NCI-H1436 (cell line): ENCODE measurements around the gene URM1.

ENCODE experiments used
- DNase-seq: peaks from one replicate; lab custom pipeline; 2025; lab: John Stamatoyannopoulos, UW

URM1 gene

DNA sequence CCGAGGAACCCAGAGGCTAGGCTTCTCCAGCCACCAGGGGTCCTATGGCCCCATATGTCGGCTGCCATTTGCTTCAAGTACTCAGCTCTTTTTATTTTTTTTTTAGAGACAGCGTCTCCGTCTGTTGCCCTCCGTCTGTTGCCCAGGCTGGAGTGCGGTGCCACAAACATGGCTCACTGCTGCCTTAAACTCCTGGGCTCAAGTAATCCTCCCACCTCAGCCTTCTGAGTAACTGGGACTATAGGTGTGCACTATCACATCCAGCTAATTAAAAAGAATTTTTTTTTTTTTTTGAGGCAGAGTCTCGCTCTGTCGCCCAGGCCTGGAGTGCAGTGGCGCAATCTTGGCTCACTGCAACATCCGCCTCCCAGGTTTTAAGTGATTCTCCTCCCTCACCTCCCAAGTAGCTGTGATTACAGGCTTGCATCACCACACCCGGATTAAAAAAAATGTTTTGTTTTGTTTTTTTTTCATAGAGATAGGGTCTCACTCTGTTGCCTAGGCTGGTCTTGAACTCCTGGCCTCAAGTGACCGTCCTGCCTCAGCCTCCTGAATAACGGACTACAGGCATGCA is 58.4 kb downstream of the URM1 start:
- no peak for DNase-seq

DNA sequence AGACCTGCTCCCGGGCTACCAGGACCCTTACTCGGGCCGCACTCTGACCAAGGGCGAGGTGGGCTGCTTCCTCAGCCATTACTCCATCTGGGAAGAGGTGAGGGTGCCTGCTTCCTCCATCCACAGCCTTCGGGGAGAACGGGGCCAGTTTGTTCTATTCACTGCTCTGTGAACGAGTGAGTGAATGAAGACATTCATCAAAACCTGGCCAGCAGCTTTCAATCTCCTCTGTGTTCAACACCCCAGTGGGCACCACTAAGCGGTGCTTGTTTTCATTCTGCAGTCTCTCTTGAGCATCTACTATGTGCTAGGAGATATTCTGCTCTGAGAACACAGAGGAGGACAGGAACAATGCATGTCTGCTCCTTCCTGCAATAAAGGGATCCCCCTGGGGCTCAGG is 60.0 kb downstream of the URM1 start:
- no peak for DNase-seq

DNA sequence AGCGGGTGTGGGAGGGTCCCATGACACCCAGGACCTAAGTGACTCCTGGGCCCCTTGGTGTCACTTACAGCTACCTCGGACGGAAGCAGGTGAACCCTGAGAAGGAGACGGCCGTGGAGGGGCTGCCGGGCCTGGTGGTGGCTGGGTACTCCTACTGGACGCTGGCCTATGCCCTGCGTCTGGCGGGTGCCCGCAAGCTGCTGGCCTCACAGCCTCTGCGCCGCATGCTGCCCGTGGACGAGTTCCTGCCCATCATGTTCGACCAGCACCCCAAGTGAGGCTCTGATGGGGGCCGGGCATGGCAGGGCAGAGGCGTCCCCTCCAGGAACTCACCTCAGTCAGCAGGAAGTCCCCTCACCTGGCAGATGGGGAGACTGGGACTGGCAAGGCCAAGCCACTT is 63.2 kb downstream of the URM1 start:
- no peak for DNase-seq

DNA sequence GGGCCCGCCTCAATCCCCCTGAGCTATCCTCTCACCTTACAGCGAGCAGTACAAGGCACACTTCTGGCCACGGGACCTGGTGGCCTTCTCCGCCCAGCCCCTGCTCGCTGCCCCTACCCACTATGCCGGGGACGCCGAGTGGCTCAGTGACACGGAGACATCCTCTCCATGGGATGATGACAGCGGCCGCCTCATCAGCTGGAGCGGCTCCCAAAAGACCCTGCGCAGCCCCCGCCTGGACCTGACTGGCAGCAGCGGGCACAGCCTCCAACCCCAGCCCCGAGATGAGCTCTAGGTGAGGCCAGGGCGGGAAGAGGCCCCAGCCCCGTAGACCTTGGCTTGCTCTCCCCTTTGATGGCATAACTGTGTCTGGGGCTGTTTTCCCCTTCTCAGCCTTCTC is 64.4 kb downstream of the URM1 start:
- no peak for DNase-seq

DNA sequence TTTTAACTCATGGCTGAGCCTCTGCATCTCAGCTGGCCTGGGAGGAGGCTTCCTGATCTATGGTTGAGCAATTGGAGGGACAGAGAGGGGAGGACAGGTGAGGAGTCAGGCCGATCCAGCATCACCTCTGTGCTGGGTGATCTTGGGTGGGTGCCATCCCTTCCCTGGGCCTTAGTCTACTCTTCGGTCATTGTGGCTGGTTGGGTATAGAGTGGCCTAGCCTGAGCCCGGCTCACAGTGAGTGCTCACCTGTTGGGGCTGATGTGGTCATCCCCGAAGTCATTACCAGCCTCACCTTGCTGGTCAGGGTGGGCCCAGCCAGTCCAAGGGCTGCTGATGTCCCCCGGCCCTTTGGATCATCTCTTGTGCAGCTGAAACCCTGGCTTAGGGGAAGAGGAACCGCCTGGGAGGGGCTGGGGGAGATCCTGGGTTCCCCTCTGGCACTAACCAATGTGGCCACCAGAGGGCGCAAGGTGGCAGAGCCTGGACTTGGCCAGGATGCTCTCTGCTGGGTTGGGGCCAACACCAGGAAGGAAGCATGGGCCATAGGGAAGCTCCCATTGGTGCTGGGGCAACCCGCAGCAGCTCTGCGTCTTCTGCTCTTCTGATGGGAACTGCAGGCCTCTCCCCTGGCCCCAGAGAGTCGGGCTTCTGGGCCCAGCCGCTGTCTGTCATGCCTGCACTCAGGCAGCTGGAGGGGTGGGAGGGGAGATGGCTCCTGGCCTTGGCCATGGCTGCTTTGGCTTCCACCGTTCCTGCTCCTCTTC is 67.4 kb downstream of the URM1 start:
- peak; percentile 77 for DNase-seq

DNA sequence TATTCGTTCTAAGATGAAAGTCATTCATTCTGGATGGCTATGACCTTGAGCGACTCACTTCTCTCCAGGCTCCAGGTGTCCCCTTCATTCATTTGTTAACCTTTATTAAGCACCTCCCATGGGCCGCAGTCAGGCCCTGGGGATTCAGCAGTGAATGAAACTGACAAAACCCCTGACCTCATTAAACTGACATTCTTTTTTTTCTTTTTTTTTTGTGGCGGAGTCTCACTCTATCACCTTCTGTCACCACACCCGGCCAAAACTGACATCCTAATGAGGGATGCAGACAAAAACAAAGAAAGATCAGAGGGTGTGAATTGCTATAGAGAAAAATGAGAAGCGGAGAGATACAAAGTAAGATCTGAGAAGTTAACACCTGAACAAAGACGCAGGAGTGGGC is 68.1 kb downstream of the URM1 start:
- no peak for DNase-seq
